ENCODE results near the gene TRPV6.

TRPV6 gene

DNA sequence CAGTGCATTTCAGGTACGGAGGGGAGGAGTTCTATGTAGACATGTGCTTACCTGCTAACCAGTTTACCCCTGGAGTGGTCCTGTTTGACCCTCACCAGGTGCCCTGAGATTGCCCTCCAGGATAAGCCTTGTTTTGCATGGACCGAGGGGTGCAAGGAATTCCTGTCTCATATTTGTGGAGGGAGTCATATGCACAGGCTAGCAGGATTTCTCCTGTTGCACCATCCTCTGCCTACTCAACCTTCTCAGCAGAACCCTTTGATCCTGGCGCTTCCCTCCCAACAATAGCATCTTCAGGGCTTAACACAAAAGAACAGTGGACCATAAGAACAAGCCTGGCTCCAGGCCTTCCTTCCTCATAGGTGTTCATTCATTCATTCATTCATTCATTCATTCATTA lies 7.2 kb downstream of the TRPV6 start:
- no peak for TF ChIP-seq NFIC (IDR thresholded peaks at IDR 0.05)
- no peak for TF ChIP-seq EP300 (IDR thresholded peaks at IDR 0.05; ENCODE audit: borderline replicate concordance)
- TF ChIP-seq EGR1 (IDR thresholded peaks at IDR 0.05): no peak
- no peak for TF ChIP-seq CREB1 (IDR thresholded peaks at IDR 0.05; ENCODE audit: low read depth)
- TF ChIP-seq, protein P1, sequence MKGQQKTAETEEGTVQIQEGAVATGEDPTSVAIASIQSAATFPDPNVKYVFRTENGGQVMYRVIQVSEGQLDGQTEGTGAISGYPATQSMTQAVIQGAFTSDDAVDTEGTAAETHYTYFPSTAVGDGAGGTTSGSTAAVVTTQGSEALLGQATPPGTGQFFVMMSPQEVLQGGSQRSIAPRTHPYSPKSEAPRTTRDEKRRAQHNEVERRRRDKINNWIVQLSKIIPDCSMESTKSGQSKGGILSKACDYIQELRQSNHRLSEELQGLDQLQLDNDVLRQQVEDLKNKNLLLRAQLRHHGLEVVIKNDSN (IDR thresholded peaks at IDR 0.05): no peak

DNA sequence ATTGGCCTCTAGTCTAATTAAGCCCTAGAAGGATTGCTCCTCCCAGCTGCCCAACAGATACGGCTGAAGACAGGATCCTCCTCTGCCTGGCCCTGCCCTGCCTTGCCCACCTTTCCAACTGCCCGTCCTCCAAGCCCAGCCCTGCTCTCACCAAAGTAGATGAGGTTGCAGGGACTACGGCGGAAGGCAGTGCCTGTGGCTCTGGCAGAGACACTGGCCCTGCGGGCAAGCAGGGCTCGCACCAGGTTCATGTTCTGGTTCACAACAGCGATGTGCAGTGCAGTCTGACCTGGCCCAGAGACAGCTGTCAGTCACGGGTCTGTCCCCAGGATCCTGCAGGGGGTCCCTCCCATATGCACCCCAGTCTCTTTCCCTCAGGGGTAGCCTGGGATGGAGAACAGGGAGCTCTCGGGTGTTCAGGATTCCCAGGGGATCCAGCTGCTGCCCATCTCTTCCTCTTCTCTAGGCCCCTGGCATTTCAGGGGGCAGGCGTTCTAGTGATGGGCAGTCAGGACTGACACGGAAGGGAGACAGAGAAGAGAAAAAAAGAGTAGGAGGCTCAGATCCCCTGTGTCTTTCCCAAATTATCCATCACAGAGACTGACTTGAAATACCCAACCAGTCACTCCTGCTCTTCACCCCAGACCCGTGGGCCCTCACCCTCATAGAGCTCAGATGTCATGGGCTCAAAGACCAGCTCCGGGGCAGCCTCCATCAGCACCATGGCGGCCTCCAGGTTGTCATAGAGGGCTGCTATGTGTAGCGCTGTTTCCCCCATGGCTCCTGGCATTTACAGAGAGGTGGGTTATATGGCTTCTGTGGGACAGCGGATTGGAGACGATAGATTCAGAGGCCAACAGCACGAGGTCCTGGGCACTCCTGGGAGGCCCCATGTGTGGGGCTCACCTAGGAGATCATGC lies 8.3 kb downstream of the TRPV6 start:
- TF ChIP-seq CREB1 (IDR thresholded peaks at IDR 0.05; ENCODE audit: low read depth) (no peak), ZBTB7A (IDR thresholded peaks at IDR 0.05; ENCODE audit: low read depth) (no peak), TCF12 (IDR thresholded peaks at IDR 0.05; ENCODE audit: low read depth) (no peak)

DNA sequence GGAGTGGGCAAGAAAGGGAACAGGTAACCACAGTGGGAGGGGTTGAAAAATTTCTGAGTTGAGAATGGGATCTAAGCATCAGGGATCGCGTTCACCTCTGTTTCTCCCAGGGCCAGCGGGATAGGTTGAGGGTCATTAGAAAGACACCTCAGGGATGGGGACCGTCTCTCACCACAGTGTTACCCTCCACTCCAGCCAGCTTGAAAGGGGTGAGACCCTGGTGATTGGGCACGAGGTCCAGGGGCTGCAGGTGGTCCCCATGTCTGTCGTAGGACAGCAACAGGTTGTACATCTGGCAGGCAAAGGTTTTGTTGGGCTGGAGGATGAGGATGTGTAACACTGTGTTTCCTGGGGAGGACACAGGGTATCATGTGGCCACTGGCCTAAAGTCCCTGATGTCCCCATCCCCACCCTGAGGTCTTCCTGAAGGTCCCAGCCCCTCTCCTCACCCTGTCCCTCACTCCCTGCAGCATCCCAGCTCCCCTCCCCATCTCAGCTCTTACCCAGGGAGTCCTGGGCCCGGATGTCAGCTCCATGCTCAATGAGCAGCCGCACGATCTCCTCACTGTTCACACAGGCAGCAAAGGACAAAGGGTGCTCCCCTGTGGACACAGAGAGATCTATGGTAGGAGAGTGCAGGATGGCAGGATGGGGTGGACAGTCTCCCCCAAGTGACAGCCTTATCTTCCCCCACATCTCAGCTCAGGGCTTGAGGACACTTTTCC lies 9.1 kb downstream of the TRPV6 start:
- TF ChIP-seq ZBTB7A (IDR thresholded peaks at IDR 0.05; ENCODE audit: low read depth): no peak
- no peak for TF ChIP-seq YY1 (IDR thresholded peaks at IDR 0.05; ENCODE audit: low read depth)
- no peak for TF ChIP-seq TEAD4 (IDR thresholded peaks at IDR 0.05)
- TF ChIP-seq FOXM1 (IDR thresholded peaks at IDR 0.05; ENCODE audit: borderline replicate concordance, low read depth): no peak
- TF ChIP-seq, protein P2, sequence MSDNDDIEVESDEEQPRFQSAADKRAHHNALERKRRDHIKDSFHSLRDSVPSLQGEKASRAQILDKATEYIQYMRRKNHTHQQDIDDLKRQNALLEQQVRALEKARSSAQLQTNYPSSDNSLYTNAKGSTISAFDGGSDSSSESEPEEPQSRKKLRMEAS (IDR thresholded peaks at IDR 0.05): no peak
- TF ChIP-seq TAF1 (IDR thresholded peaks at IDR 0.05; ENCODE audit: low read depth): no peak

DNA sequence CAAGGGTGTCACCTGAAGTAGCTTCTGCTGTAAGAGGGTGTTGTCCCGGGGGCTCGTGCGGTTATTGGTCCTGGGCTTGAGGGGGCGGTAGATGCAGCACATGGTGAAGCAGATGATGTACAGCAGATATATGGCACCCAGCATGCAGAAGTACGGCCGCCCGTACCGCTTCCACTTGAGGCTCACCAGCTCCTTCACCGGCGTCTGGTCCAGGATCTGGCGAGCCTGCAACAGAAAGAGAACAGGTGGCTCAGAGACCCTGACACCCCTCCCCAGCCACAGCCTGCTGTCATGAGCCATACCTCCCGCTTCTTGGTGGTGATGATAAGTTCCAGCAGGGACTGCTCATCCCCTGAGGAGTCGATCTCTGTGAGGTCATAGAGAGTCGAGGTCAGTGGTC lies 10.1 kb downstream of the TRPV6 start:
- no peak for TF ChIP-seq TAF1 (IDR thresholded peaks at IDR 0.05; ENCODE audit: low read depth)

DNA sequence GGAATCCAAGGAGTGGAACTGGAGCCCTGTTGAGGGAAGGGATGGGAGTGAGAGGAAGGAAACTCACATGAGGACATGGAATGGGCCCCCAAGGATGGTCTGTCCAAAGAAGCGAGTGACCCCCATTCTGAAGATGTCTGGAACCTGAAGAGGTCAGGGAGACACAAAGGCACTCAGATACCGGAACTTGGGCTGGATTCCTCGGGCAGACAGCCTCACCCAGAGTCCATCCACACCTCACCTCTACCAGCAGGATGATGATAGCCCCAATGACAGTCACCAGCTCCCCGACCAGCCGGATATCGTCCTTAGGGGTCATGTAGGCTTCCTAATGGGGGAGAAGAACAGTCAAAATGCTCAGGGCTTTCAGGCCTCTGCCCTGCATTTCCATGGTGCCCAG lies 10.7 kb downstream of the TRPV6 start:
- TF ChIP-seq YY1 (IDR thresholded peaks at IDR 0.05; ENCODE audit: low read depth) (no peak), EP300 (IDR thresholded peaks at IDR 0.05; ENCODE audit: borderline replicate concordance) (no peak), CREB1 (IDR thresholded peaks at IDR 0.05; ENCODE audit: low read depth) (no peak), TEAD4 (IDR thresholded peaks at IDR 0.05) (no peak), TCF12 (IDR thresholded peaks at IDR 0.05; ENCODE audit: low read depth) (no peak), RAD21 (IDR thresholded peaks at IDR 0.05; ENCODE audit: low read depth) (no peak), EGR1 (IDR thresholded peaks at IDR 0.05) (no peak), CEBPB (IDR thresholded peaks at IDR 0.05) (no peak), FOXM1 (IDR thresholded peaks at IDR 0.05; ENCODE audit: borderline replicate concordance, low read depth) (no peak), ZBTB7A (IDR thresholded peaks at IDR 0.05; ENCODE audit: low read depth) (no peak)
- TF ChIP-seq, protein P2 (IDR thresholded peaks at IDR 0.05): no peak
- TF ChIP-seq, protein P3, sequence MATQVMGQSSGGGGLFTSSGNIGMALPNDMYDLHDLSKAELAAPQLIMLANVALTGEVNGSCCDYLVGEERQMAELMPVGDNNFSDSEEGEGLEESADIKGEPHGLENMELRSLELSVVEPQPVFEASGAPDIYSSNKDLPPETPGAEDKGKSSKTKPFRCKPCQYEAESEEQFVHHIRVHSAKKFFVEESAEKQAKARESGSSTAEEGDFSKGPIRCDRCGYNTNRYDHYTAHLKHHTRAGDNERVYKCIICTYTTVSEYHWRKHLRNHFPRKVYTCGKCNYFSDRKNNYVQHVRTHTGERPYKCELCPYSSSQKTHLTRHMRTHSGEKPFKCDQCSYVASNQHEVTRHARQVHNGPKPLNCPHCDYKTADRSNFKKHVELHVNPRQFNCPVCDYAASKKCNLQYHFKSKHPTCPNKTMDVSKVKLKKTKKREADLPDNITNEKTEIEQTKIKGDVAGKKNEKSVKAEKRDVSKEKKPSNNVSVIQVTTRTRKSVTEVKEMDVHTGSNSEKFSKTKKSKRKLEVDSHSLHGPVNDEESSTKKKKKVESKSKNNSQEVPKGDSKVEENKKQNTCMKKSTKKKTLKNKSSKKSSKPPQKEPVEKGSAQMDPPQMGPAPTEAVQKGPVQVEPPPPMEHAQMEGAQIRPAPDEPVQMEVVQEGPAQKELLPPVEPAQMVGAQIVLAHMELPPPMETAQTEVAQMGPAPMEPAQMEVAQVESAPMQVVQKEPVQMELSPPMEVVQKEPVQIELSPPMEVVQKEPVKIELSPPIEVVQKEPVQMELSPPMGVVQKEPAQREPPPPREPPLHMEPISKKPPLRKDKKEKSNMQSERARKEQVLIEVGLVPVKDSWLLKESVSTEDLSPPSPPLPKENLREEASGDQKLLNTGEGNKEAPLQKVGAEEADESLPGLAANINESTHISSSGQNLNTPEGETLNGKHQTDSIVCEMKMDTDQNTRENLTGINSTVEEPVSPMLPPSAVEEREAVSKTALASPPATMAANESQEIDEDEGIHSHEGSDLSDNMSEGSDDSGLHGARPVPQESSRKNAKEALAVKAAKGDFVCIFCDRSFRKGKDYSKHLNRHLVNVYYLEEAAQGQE (IDR thresholded peaks at IDR 0.05; ENCODE audit: low read depth): no peak
- TF ChIP-seq, protein P1 (IDR thresholded peaks at IDR 0.05): no peak

DNA sequence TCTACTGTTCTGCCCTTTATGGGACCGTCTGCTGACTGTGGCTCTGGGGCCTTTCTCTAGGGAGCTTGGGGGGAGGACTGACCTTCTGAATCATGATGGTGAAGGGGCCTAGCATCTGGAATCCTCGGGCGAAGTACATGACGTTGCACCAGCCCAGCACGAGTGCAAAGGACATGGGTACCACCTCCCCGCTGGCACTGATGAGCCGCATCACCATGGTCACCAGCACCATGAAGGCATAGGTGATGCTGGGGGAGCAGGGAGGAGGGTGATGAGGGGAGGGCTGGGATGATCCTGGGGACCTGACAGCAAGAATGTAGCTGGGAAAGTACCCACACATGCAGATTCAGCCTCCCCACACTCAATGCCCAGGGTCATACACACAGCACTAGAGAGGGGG lies 11.1 kb downstream of the TRPV6 start:
- TF ChIP-seq TAF1 (IDR thresholded peaks at IDR 0.05; ENCODE audit: low read depth): no peak
- TF ChIP-seq NFIC (IDR thresholded peaks at IDR 0.05): no peak
- TF ChIP-seq ZBTB7A (IDR thresholded peaks at IDR 0.05; ENCODE audit: low read depth): no peak
- TF ChIP-seq, protein P2 (IDR thresholded peaks at IDR 0.05): no peak
- no peak for TF ChIP-seq TCF12 (IDR thresholded peaks at IDR 0.05; ENCODE audit: low read depth)
- TF ChIP-seq CEBPB (IDR thresholded peaks at IDR 0.05): no peak
- no peak for TF ChIP-seq TEAD4 (IDR thresholded peaks at IDR 0.05)
- no peak for TF ChIP-seq CREB1 (IDR thresholded peaks at IDR 0.05; ENCODE audit: low read depth)
- TF ChIP-seq, protein P3 (IDR thresholded peaks at IDR 0.05; ENCODE audit: low read depth): no peak
- no peak for TF ChIP-seq FOXM1 (IDR thresholded peaks at IDR 0.05; ENCODE audit: borderline replicate concordance, low read depth)
- no peak for TF ChIP-seq YY1 (IDR thresholded peaks at IDR 0.05; ENCODE audit: low read depth)
- TF ChIP-seq EGR1 (IDR thresholded peaks at IDR 0.05): no peak
- TF ChIP-seq RAD21 (IDR thresholded peaks at IDR 0.05; ENCODE audit: low read depth): no peak
- TF ChIP-seq, protein P1 (IDR thresholded peaks at IDR 0.05): no peak
- no peak for TF ChIP-seq EP300 (IDR thresholded peaks at IDR 0.05; ENCODE audit: borderline replicate concordance)
